Measurements from ENCODE around the gene PLA2G2F.

Gene PLA2G2F, protein sequence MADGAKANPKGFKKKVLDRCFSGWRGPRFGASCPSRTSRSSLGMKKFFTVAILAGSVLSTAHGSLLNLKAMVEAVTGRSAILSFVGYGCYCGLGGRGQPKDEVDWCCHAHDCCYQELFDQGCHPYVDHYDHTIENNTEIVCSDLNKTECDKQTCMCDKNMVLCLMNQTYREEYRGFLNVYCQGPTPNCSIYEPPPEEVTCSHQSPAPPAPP

DNA sequence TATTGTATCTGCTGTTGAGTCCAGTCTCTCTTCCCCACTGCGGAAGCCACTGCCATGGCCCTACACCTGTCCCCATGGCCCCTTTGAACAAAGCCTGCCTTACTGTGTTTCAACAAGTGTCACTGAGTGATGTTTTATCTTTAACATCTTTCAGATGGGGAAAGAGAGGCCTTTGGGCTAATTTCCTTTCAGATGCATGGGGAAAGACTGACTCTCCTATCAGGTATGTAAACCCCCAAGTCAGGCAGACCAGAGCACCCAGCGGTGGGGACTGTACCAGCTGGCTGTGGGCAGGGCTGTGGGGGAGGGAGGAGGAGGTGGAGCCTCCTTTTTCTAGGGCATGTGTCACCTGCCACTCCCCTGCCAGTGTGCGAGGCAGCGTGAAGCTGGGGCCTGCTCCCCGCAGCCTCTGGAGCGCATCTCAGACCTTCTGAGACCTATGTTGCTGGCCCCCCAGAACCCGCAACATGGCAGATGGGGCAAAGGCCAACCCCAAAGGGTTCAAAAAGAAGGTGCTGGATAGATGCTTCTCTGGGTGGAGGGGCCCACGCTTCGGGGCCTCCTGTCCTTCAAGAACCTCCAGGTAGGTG, at the start of gene PLA2G2F:
TSS of gene PLA2G2F (plus strand) at position 363 of the 590 bp plus-strand sequence. CDS start at position 468, 105 bp downstream.
- no peak for DNase-seq

DNA sequence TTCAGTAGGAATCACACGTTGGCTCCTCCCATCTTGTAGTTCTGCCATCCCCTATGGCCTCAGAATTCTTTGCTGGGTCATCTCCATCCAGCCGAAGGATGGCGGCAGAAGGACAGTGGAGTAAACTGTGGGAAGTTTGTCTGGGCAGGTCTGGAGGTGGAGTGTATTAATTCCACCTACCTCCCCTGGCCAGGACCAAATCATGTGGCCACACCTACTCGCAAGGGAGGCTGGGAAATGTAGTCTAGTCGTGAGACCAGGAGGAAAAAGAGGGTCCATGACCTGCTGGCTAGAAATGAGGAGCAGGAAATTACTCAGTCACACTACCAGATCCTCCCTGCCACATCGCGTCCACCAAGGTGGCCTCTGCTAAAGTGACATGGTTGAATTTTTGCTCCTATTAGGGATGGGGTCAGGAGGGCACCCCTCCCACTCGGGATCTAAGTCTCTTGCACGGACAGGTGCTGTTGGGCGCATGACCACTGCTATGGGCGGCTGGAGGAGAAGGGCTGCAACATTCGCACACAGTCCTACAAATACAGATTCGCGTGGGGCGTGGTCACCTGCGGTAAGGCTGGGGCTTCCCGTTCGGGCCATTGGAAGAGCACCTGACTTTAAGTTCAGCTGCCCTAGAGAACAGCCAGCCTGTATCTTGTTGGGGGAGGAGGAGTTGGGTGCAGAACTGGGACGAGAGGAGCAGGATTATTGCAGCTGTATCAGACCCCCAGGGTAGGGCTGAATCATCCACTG, 49.6 kb upstream of the PLA2G2F start:
- DNase-seq = no peak

DNA sequence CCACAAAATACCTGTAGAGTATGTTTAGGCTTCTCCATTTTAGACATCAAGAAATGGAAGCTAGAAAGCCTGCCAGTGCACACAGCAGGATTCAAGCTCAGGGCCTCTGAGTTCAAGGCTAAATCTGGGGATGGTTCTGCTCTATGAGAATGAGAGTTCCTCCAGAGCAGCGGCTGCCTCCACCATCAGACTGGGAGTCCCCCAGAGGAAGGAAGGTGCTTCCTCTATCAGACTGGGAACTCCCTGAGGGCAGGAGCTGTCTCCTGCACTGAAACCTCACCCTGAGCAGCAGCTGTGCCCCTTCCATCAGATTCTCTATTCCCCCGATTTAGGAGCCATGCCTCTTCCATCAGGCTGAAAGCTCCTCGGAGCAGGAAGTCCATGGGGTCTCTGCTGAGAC, 49.0 kb upstream of the PLA2G2F start:
- DNase-seq = no peak

DNA sequence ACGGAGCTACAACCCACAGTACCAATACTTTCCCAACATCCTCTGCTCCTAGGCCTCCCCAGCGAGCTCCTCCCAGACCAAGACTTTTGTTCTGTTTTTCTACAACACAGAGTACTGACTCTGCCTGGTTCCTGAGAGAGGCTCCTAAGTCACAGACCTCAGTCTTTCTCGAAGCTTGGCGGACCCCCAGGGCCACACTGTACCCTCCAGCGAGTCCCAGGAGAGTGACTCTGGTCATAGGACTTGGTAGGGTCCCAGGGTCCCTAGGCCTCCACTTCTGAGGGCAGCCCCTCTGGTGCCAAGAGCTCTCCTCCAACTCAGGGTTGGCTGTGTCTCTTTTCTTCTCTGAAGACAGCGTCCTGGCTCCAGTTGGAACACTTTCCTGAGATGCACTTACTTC, 48.5 kb upstream of the PLA2G2F start:
- no peak for DNase-seq

DNA sequence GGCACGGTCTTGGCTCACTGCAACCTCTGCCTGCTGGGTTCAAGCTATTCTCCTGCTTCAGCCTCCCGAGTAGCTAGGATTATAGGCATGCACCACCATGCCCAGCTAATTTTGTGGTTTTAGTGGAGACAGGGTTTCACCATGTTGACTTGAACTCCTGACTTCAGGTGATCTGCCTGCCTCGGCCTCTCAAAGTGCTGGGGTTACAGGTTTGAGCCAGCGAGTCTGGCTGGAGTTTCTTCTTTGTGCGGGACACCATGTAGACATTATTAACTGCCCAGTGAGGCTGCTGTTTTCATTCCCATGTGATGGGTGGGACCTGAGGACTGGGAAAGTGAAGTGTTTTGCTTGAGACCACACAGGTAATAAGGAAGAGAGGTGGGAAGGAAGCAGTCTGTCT, 45.8 kb upstream of the PLA2G2F start:
- DNase-seq = no peak

DNA sequence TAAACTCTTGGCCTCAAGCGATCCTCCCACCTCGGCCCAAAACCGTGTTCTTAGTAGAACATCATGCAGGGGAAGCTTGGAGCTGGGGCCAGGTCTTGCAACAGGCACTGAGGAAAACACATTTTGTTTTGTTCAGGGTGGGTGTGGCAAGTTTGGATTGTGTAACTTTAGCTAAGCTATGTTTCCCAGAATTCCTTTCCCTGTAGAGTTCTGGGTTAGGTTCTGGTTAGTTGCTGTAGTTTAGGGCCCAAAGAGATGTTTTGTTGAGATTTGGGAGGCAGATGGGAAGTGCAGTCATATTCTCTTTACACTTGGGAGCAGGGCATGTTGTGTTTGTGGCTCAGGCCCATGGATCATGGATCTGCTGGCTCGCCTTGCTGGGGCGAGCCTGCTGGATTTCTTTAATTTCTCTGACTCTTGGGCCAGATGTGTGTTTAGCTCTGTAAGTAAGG, 45.2 kb upstream of the PLA2G2F start:
- no peak for DNase-seq

DNA sequence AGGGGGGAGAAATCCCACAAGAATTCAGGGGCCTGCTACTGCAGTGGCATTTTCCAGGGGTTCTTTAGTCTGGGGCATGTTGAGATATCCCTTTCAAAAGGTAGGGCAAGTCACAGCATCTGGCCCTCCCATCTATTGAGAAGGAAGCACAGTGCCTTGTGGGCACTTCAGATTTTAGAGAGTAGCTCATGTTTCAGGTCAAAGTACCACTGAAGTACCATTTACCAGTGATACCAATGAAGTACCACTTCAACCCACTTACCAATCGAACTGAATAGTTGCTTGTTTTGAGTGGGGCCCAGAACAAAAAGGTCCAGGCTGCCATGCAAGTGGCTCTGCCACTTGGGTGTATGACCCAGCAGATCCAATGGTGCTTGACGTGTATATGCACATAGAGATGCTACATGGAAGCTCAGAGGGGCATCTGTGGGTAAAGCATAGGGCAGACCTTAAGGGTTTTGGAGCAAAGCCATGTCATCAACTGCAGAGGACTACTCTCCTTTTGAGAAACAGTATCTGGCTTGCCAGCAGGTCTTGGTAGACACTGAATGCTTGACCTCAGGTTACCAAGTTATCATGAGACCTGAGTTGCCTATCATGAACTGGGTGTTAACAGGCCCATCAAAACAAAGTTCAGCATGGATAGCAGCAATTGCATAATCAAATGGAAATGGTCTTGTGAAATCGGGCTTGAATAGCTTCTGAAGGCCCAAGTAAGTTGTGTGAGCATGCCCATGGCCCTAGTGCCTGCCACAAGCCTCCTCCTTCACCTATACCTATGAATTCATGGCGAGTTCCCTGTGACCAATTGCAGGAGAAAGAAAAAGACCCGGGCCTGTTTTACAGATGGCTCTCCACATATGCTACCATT, 43.3 kb upstream of the PLA2G2F start:
- DNase-seq = no peak

DNA sequence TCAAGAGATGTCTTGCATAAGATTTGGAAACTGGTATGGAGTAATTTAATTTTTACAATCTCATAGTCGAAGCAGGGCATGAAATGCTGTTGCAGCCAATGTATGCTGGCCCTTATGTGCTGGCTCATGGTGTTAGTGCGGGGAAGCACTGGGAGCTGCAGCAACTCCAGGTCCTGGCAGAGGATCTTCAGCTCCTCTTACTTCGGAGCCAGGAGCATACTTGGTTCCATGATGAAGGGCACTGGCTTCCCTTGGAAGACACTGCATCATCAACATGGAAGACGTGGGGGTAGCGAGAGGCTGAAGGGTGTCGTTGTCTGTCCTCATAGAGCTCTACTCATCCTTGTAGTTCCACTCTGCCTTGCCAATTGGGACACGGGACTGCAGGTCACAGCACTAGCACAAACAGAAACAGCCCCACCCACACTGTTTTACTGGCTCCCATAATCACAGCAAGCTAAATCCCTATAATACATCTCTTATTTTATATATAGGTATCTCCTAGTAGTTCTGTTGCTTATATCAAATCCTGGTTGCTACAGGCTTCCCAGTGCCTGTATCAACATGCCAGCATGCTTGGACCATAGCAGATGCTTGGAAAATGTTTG, 42.2 kb upstream of the PLA2G2F start:
- DNase-seq = no peak

DNA sequence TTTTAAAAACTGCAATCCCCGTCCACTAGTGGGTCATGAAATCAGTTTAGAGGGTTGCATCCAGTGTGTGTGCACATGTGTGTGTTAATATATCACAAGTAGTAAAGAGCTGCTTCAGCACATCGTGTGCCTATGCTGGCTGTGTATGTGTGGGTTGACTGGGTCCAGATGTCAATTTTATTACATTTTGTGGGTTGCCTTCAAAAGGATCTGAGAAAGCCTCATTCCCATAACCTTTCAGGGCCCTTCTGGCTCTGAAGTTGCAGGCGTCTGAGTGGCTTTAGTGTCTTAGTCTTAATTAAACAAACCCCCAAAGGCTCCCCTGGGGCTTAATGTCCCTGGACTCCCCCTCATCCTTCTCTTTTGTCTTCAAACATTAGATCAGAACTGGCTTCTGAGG, 39.6 kb upstream of the PLA2G2F start:
- no peak for DNase-seq

DNA sequence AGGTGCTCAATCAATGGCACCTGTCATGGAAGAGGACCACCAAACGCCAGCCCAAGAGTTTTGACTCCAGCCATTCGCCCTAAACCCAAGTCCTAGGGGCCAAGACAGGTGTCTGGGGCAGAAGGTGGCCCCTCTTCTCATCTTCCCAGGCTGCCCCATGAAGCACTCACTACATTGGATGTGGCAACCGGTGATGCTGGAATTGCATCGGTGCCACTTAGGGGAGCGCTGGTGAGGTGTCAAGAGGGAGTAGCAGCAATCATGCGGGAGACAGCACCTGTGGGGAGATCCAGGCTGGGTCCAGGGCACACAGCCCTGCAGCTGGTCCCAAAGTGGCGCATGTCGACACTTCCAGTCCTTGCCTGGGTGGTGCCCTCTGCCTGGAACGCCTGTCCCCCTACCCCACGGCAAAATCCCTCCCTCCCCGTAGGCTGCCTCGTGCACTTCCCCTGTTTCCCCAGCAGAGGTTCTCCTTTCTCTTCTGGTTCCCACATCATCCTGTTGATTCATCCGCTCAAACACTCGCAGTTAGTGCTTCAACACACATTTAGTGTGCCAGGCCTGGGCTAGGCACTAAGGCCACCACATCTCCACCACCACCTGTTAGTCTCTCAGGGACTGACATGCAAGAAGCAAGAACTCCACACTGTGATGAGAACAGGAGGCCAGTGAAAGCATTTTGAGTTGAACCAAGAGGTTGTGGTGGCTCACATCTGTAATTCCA, 38.3 kb upstream of the PLA2G2F start:
- DNase-seq = no peak

DNA sequence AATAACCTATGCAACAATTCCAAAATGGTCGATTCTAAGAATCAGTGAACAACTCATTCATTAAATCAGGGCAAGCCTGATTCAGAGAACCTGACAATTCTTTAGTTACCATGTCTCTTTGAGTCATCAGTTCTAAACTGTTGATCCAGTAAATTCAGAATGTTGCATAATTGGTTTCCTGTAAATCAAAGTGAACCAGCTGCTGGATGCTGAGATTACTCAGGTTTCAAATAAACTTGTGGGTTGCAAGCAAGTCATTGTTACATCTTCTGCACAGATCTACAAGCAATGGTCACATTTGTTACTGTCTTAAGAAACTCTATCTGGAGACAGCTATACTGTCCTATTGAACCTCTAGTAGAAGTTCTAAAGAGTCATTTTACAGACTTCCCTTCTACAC, 36.2 kb upstream of the PLA2G2F start:
- DNase-seq = no peak

DNA sequence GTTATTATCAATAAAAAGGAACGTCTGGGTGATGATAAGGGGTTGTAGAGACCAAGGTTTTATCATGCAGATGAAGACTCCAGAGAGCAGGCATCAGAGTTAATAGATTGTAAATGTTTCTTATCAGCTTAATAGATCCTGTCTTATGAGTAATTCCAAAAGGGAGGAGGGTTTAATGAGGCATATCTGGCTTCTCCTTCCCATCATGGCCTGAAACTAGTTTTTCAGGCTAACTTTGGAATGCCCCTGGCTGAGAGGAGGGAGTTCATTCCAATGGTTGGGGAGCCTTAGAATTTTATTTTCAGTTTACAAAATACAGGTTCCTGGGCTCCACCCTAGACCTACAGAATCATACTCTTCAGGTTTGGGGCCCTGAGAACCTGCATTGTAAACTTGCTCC, 33.3 kb upstream of the PLA2G2F start:
- DNase-seq = no peak

DNA sequence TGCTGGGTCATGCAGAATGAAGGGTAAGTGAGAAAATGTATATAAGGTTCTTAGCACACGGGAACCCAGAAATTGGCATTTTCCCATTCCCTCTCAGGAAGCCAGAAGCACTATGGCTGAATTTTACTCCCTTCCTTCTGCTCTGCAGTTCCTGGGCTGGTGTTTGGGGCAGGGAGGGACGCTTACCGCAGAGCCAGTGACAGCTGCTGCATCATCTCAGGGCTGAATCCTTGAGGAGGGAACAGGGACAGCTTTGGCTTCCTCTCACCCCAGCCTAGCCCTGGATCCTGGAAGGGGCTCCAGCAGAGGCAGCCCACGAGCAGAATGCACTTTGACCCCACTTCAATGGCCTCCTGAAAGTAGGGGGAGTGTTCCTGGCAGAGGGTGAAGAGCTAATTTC, 31.8 kb upstream of the PLA2G2F start:
- DNase-seq = no peak

DNA sequence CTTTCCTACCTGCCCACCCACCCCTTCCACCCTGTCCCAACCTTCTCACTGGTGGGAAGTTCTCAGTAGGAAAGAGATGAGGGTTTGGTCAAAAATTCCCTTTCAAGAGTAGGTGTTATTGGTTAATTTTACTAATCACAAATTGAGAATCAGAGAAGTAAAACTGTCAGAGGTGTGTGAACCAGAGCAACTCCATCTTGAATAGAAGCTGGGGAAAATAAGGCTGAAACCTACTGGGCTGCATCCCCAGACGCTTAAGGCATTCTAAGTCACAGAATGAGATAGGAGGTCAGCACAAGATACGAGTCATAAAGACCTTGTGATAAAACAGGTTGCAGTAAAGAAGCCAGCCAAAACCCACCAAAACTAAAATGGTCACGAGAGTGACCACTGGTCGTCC, 31.3 kb upstream of the PLA2G2F start:
- no peak for DNase-seq

DNA sequence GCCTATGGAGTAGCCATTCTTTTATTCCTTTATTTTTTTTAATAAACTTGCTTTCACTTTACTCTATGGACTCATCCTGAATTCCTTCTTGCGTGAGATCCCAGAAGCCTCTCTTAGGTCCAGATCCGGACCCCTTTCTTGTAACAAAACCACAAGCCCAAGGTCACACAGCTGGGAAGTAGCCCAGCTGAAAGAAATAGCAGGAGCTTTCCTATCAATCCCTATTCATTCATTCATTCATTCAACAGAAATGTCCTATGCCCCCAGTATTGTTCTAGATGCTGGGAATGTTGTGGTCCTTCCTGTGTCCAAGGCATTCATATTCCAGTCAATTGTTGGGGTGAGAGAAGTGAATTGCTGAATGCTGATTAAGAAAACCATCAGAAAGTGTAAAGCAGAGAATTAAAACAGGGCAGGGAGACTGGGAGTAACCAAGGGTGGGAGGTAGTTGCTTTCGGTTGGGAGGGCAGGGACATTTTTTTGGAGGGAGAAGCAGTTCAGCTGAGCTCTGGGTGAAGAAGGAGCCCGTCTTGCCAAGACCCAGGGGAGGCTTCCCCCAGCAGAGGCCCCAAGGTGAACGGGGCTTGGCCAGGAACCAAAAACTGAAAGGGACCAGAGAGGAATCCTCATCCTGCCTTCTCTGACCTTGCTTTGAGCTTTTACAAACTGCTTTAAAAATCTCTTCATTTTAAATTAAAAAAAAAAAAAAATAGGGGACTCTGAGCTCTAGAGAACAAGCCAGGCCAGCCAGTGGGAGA, 30.6 kb upstream of the PLA2G2F start:
- DNase-seq = no peak

DNA sequence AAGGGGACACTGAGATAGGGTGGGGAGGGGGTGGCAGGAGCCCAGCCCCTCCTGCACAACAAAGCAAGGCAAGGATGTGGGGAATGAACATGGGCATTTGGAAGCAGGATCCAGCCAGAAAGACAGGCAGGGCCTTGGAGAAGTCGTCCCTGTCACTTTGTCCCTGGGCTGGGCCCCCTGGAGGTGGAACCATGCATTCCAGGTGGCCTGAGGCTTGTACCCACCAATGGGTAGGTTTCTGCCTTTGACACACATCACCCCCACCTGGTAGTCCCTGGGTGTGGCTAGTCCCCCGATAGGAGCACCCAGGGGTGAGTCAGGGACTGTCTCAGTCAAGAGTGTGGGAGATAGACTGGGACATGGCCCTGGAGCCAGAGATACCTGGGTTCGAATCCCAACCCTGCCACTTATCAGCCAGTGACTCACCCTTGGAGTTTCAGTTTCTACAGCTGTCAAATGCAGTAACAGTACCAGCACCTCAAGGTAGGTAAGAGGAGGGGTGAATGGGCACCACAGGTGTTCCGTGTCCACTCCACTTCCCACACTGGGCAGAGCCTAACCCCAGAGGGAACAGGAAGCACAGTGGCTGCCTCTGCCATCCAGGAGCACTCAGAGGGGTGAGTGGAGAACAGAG, 29.8 kb upstream of the PLA2G2F start:
- no peak for DNase-seq

DNA sequence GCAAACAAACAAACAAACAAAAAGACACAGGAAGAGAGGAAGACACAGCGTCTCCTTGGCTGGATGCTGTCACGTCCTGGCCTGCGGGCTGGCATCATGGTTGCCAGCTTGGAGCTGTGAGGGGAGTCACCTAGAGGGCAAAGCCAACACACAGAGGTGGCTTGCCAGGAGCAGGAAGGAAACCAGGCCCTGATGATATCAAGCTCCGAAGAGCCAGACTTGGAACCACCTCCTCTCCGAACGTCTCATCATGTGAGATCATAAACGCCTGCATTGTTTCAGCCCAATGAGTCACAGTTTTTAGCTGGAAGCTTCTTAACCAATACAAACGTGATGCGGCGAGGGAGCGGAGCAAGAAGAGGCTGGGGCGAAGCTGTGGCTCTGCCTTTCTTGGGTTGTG, 28.4 kb upstream of the PLA2G2F start:
- no peak for DNase-seq

DNA sequence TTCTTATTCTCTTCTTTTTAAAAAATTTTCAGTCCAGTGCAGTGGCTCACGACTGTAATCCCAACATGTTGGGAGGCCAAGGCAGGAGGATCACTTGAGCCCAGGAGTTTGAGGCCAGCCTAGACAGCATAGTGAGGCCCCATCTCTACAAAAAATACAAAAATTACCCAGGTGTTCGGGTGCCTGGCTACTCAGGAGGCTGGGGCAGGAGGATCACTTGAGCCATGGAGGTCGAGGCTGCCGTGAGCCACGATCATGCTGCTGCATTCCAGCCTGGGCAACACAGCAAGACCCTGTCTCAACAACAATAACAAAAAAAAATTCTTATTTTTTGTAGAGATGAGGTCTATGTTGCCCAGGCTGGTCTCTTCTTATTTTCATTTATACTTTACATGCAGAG, 27.7 kb upstream of the PLA2G2F start:
- DNase-seq = no peak

DNA sequence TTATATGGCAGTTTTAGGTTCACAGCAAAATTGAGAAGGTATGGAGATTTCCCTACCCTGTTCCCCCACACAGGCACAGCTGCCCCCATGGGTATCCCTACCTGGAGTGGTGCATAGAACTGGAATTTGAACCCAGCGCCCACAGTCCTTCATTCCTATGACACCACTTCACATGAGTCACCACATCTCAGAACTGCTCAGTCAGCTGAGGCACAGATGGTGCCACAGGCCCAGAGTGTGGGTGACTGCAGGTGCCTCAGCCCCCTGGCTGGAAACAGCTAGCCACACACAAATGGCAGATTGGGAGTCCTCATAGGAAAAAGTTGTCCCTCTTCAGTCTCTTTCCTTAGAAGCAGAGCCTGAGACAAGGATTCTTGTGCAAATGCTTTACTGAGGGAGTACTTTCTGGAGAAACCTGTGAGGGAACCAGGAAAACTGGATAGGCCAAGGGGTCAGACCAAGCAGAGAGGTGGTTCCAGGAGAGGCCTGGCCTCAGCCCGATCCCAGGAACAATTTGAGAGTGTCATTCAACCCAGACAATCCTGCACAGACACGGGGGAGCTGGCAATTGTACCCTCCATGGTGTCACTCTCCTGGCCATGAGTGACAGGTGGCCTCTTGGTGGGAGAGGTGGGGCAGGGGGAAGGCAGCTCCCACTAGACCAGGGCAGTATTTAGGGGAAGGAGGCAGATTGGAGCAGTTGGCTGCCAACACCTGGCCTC, 26.7 kb upstream of the PLA2G2F start:
- DNase-seq = no peak

DNA sequence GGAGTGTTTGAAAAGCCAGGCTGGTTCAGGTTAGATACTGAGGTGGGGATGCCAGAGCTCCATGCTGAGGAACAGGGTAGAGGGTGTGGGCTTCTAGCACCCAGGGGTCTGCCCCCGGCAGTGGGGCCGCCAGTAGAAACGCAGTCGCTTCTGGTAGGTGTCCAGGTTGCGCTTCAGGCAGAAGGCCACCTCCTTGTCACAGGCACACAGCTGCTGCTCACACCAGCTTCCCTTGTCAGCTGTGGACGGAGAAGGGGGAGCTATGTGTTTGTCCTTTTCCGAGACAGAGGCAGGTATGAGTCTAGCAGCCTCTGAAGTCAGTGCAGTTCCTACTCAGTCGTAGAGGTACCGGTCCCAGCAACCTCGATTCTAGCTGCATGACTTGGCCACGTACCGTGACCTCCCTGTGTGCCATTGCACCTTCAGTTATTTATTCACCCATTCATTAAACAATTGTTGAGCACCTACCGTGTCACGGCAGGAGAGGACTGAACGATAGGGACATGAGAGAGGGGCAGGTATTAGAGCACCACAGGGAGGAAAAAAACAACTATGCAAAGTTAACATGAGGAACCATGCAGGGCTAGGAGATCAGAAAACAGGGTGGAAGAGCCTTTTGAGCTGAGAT, 25.0 kb upstream of the PLA2G2F start:
- no peak for DNase-seq
